Activated CD8-positive, alpha-beta T cell treated with anti-CD3 and anti-CD28 coated beads, Interleukin-2, amount 10 ng/mL, durations not matched to agents 7 days and 5 days (primary cell): ENCODE measurements around the gene FANCE. TPM values are rescaled to one million over a fixed set of nuclear protein-coding genes. Genes with fewer than 3 reads are reported as not detected.
"Not testable (repeated sequence)": the region's sequence is repeated elsewhere in the genome, so short reads cannot be mapped to it uniquely, and the experiment has no call there.

Source experiments
- ATAC-seq: fragments of 150-1000 bp; cut with Tn5 transposase; one replicate; pipeline ENCODE4 v1.10.0; 2021; ENCODE audit warnings: moderate library complexity
- CTCF ChIA-PET: fragments of 350-600 bp; sonication (Branson Sonifier 250); formaldehyde crosslinking; loops from one replicate; lab custom pipeline; 2021; ENCODE audit warnings: antibody characterized with exemption; lab: Charles Lee
- POLR2A ChIA-PET: fragments of 350-600 bp; sonication (Branson Sonifier 250); formaldehyde crosslinking; loops from one replicate; lab custom pipeline; 2021; ENCODE audit warnings: antibody characterized with exemption; lab: Charles Lee
- DNase-seq: peaks from one replicate; pipeline ENCODE4 v3.0.0-alpha.2; 2020
- H3K27ac Mint-ChIP-seq: one replicate; pipeline ENCODE4 v1.8.0; 2021; ENCODE audit warnings: mild to moderate bottlenecking, mixed read lengths
- H3K27me3 Mint-ChIP-seq: one replicate; pipeline ENCODE4 v1.8.0; 2021; ENCODE audit warnings: low read depth, mixed read lengths
- H3K36me3 Mint-ChIP-seq: one replicate; pipeline ENCODE4 v1.8.0; 2021; ENCODE audit warnings: low read depth, mixed read lengths
- H3K4me1 Mint-ChIP-seq: one replicate; pipeline ENCODE4 v1.8.0; 2021; ENCODE audit warnings: low read depth, mixed read lengths
- H3K4me3 Mint-ChIP-seq: one replicate; pipeline ENCODE4 v1.8.0; 2021; ENCODE audit warnings: mild to moderate bottlenecking, mixed read lengths
- H3K9me3 Mint-ChIP-seq: one replicate; pipeline ENCODE4 v1.8.0; 2022; ENCODE audit warnings: mixed read lengths; ENCODE audit not compliant: insufficient read depth
- total RNA-seq, 2 experiments: library from RNA; stranded (reverse); gene quantifications; one replicate each; pipeline ENCODE4 v1.2.3, GENCODE V29; 2021

The FANCE gene
- total RNA-seq, 2 experiments from 2014 or later, result 20.4 to 21.9 TPM

DNA sequence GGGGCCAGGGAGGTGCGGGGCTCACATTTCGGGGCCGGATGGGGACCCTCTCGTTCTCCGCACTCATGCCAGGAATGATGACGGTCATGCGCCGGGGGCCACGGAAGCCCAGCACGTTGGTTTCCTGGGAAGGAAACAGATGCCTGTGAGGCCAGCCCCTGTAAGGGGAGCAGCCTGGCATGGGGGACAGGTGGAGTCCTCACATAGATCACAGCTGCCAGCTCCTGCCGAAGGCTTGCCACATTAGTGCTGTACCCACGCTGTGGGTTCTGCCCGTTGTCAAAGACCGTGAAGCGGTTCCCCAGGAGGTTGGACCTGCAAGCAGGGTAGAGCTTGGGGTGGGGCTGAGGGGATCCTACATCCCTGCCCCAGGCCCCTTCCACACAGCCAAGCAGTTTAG, 51.4 kb downstream of the FANCE start:
- Mint-ChIP-seq H3K9me3 (no peaks in the 10 kb centered on the region), H3K4me1 (peaks cover 6% of the 10 kb centered on the region), H3K27ac (no peak overlapping the region), H3K36me3 (no peaks in the 10 kb centered on the region), H3K27me3 (peaks cover 35% of the 10 kb centered on the region), H3K4me3 (no peak overlapping the region)
- DNase-seq, result no peak
- CTCF ChIA-PET, result interaction anchor here (0.7 kb wide), 1 partner anchor 19 kb away, joined by 3 read pairs; no protein-coding TSS in a partner anchor
- POLR2A ChIA-PET, result no interaction called here
- no peak for ATAC-seq

DNA sequence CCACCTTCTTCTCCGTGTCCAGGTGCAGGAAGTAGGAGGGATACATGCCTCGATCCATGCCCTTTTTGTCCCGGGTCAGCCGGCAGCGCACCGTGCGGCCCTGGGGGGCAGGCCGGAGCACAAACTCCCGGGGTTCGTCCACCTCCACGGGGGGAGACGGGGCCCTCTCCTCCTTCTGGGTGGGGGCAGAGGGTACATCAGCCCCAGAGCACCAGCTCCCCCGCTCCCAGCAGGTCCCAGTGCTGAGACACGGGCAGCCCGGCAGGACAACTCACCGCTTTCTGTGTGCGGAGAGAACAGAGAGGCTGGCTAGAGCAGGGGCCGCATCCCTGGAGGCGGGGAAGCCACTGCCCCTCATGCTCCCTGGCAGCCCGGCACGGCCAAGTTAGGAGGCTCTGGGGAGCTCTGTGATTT, 53.9 kb downstream of the FANCE start:
- peaks cover 36% of the 10 kb centered on the region for H3K27me3 Mint-ChIP-seq
- no peak overlapping the region for H3K27ac Mint-ChIP-seq
- DNase-seq, result no peak
- ChIA-PET POLR2A (interaction anchor here (1.4 kb wide), 1 partner anchor 9 kb away, joined by 4 read pairs; the partner anchor contains the start of gene TEAD3), CTCF (interaction anchor here (1.0 kb wide), 1 partner anchor 17 kb away, joined by 3 read pairs; no protein-coding TSS in a partner anchor)
- peaks cover 4% of the 10 kb centered on the region for H3K4me1 Mint-ChIP-seq
- no peak for ATAC-seq
- H3K9me3 Mint-ChIP-seq, result no peaks in the 10 kb centered on the region
- no peak overlapping the region for H3K4me3 Mint-ChIP-seq
- no peaks in the 10 kb centered on the region for H3K36me3 Mint-ChIP-seq

DNA sequence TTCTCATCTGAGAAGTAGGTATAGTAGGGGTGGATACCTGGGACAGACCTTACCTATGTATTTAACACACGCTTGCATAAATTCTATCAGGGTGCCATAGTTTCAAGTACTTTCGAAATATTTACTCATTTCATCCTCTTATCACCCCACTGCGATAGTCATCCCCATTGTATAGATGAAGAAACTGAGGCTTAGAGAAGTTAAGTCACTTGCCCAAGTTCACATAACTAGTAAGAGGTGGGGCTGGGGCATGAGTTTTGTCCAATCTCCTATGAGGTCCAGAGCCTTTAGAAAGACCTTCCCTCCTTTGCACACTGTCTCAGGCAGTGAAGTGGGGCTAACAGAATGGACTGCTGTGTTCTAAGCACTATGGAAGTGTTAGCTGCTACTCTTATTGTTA, 54.4 kb downstream of the FANCE start:
- Mint-ChIP-seq H3K4me3 (no peak overlapping the region), H3K4me1 (peaks cover 4% of the 10 kb centered on the region), H3K36me3 (no peaks in the 10 kb centered on the region), H3K9me3 (no peaks in the 10 kb centered on the region), H3K27ac (no peak overlapping the region), H3K27me3 (peaks cover 39% of the 10 kb centered on the region)
- ChIA-PET CTCF (interaction anchor here (1.0 kb wide), 1 partner anchor 17 kb away, joined by 3 read pairs; no protein-coding TSS in a partner anchor), POLR2A (no interaction called here)
- ATAC-seq, result no peak
- DNase-seq, result no peak

DNA sequence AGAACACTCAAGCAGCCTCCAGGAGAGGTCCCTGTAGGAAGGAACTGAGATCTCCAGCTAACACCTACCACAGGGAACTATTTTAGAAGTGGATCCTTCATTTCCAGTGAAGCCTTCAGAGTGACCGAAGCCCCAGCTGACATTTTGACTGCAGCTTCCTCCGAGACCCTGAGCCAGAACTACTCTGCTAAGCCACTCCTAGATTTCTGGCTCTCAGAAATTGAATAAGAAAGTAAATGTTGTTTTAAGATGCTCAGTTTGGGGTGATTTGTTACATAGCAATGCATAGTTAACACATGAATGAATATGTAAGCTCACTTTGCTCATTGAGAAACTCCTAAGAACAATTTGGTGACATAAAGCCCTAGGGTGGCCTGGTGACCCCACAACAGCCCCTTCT, 55.1 kb downstream of the FANCE start:
- H3K27me3 Mint-ChIP-seq, result peaks cover 39% of the 10 kb centered on the region
- no peak for DNase-seq
- no peaks in the 10 kb centered on the region for H3K9me3 Mint-ChIP-seq
- no peak overlapping the region for H3K4me3 Mint-ChIP-seq
- CTCF ChIA-PET, result interaction anchor here (1.0 kb wide), 1 partner anchor 16 kb away, joined by 3 read pairs; no protein-coding TSS in a partner anchor
- POLR2A ChIA-PET, result no interaction called here
- no peak overlapping the region for H3K27ac Mint-ChIP-seq
- ATAC-seq, result no peak
- no peaks in the 10 kb centered on the region for H3K36me3 Mint-ChIP-seq
- peaks cover 4% of the 10 kb centered on the region for H3K4me1 Mint-ChIP-seq

DNA sequence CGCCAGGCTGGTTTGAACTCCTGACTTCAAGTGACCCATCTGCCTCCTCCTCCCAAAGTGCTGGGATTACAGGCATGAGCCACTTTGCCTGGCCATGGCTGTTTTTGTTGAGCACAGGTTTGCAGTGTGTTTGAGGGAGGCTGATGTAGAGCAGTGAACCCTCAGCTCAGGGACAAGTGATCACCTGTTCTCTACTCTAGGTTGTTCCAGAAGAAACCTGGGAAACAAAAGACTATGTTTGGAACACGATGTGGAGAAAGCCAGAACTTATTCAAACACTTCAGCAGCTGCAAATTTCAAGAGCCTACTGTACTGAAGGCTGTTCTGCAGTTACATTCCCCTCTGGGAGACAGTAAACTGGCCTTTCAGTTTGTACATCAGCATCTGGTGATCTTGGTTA, 55.9 kb downstream of the FANCE start:
- H3K27me3 Mint-ChIP-seq, result peaks cover 38% of the 10 kb centered on the region
- POLR2A ChIA-PET, result no interaction called here
- H3K4me3 Mint-ChIP-seq, result no peak overlapping the region
- DNase-seq, result no peak
- ATAC-seq, result no peak
- peaks cover 4% of the 10 kb centered on the region for H3K4me1 Mint-ChIP-seq
- no peaks in the 10 kb centered on the region for H3K36me3 Mint-ChIP-seq
- no peak overlapping the region for H3K27ac Mint-ChIP-seq
- CTCF ChIA-PET, result interaction anchor here (1.1 kb wide), 1 partner anchor 15 kb away, joined by 5 read pairs; no protein-coding TSS in a partner anchor
- H3K9me3 Mint-ChIP-seq, result no peaks in the 10 kb centered on the region

DNA sequence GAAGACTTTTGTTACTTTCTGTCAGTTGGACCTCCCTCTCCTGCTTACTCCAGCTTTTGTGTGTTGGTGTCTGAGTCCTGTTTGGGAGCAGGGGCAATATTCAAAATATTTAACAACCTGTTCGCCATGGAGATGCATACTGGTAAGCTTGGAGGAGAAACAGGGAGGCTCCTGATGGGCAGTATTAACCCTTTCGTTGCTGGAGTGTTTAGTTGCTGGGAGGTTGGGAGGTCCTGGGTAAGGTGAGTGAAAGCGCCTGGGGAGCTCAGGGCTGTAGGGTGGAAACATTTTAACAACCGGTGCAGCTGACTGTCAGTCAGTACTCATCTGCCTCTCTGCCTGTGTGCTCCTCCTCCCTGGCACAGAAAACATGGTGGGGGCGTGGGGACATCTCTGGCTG, 56.4 kb downstream of the FANCE start:
- Mint-ChIP-seq H3K36me3 (no peaks in the 10 kb centered on the region), H3K9me3 (no peaks in the 10 kb centered on the region), H3K4me3 (no peak overlapping the region), H3K27me3 (peaks cover 34% of the 10 kb centered on the region), H3K27ac (no peak overlapping the region), H3K4me1 (no peaks in the 10 kb centered on the region)
- ATAC-seq, result no peak
- no peak for DNase-seq
- POLR2A ChIA-PET, result no interaction called here
- CTCF ChIA-PET, result interaction anchor here (0.6 to 1.1 kb wide), 2 partner anchors 14 to 229 kb away, joined by 3 to 5 read pairs; no protein-coding TSS in a partner anchor

DNA sequence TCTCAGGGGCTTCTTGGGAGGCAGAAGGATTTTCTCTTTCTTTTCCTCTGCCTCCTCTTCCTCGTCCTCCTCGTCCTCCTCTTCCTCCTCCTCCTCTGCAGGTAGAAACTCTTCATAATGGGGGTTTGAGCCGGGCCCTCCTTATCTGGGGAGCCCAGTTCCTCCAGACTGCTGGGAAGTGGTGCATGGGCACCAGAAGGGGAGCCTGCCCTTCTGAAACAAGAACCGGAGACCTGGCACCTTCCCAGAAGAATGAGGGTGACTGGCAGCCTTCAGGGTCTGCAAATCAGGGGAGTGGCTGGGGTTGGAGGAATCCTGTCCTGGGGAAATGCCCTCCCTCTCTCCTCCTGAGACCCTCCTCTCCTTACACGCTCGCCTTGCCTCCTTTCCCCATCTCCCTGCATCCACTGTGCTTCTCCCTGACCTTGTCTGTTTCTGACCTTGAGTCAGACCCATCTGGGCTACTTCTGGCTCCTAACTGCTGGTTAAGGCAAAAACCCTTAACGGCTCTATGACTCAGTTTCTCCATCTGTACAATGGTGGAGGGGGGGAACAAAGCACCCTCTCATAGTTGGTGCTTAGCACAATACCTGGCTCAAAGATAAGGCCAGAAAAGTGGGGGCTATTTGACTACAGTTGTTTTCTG, 58.9 kb downstream of the FANCE start:
- H3K27me3 Mint-ChIP-seq, result peaks cover 32% of the 10 kb centered on the region
- peaks cover 2% of the 10 kb centered on the region for H3K4me1 Mint-ChIP-seq
- no peak overlapping the region for H3K27ac Mint-ChIP-seq
- POLR2A ChIA-PET, result no interaction called here
- H3K36me3 Mint-ChIP-seq, result no peaks in the 10 kb centered on the region
- no peak overlapping the region for H3K4me3 Mint-ChIP-seq
- no peaks in the 10 kb centered on the region for H3K9me3 Mint-ChIP-seq
- no peak for DNase-seq
- ATAC-seq, result no peak
- CTCF ChIA-PET, result no interaction called here

DNA sequence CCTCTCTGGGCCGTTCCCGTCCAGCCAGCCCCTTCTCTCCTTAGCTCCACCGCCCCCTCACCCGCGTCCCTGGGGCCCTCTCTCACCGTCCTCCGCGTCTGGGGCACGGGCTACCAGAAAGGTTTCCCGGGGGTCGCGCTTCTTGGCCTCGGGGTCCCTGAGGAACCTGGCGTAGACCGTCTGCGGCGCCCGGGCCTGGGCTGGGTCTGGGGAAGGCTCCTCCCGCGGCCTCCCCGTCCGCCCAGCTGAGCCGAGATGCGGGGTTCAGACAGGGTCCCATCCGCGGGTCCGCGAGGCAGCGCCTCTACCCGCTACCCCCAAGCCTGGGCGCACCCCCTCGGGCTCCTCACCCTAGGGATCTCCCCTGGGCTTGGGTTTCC, 59.4 kb downstream of the FANCE start:
- CTCF ChIA-PET, result no interaction called here
- POLR2A ChIA-PET, result no interaction called here
- no peaks in the 10 kb centered on the region for H3K36me3 Mint-ChIP-seq
- DNase-seq (no peak), ATAC-seq (no peak)
- H3K27ac Mint-ChIP-seq, result no peak overlapping the region
- peaks cover 2% of the 10 kb centered on the region for H3K4me1 Mint-ChIP-seq
- H3K27me3 Mint-ChIP-seq, result peaks cover 33% of the 10 kb centered on the region
- no peak overlapping the region for H3K4me3 Mint-ChIP-seq
- H3K9me3 Mint-ChIP-seq, result no peaks in the 10 kb centered on the region

DNA sequence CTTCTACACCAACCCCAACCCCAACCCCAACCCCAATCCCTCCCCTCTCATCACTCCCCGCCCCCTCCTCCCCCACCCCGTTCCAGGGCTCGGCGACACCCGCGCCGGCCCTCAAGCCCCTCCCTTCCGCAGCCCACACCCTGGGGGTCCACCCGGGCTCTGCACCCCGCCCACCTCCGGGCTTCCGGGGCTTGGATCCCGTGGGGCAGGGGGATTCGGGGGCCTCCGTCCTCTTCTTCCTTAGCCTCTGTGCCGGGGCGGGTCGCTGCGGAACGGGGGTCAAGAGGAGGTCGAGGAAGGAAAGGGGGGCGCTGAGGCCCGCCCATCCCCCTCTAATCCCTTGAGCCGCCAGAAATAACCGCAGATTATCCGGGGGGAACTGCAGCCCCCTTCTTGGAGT, 59.9 kb downstream of the FANCE start:
- H3K4me1 Mint-ChIP-seq, result peaks cover 2% of the 10 kb centered on the region
- ChIA-PET CTCF (no interaction called here), POLR2A (no interaction called here)
- peaks cover 34% of the 10 kb centered on the region for H3K27me3 Mint-ChIP-seq
- H3K36me3 Mint-ChIP-seq, result no peaks in the 10 kb centered on the region
- ATAC-seq (no peak), DNase-seq (no peak)
- no peak overlapping the region for H3K4me3 Mint-ChIP-seq
- no peak overlapping the region for H3K27ac Mint-ChIP-seq
- no peaks in the 10 kb centered on the region for H3K9me3 Mint-ChIP-seq

DNA sequence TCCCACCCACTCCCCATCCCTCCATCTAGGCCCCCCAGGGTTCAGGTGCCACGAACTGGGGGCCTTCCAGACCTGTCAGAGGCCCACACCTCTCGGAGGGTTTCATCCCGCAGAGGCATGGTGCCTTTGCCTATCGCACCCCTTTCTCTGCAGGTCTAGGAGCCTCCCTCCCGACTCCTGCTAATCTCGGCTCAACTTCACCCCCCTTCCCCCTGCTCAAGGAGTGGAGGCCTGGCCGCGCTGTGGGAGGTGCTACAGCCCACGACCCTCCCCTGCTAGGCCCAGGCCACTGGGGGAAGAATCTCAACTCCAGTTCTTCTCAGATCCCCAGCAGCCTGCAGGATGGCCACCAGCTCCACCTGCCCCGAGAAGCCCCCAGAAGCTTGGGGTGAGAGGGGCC, 60.6 kb downstream of the FANCE start, which contains the start of gene TULP1:
TULP1 (minus strand) TSS at position 157 of the 400 bp plus-strand sequence; CDS start at position 119, 38 bp downstream.
- ChIA-PET POLR2A (no interaction called here), CTCF (no interaction called here)
- Mint-ChIP-seq H3K4me3 (no peak within 1 kb of the TSS), H3K4me1 (peaks cover 2% of the 10 kb centered on the region), H3K27ac (no peak within 1 kb of the TSS), H3K9me3 (no peaks in the 10 kb centered on the region), H3K27me3 (peaks cover 28% of the 10 kb centered on the region), H3K36me3 (no peaks in the 10 kb centered on the region)
- ATAC-seq (no peak), DNase-seq (no peak)

DNA sequence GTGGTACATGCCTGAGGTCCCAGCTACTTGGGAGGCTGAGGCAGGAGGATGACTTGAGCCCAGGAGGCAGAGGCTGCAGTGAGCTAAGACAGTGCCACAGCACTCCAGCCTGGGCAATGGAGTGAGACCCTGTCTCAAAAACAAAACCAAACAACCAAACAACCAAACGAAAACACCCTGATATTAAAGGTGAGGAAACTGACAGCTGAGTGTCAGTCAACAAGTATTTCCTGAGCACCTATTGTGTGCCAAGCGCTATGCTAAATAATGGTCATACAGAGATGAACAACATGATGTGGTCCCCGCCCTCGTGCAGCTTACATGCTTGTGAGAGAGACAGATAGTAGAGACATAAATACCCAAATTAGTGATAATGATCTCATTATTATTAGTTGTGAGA, 62.4 kb downstream of the FANCE start:
- ChIA-PET POLR2A (interaction anchor here (0.5 kb wide), 1 partner anchor 215 kb away, joined by 3 read pairs; no protein-coding TSS in a partner anchor), CTCF (interaction anchor here (0.9 kb wide), 1 partner anchor 8 kb away, joined by 3 read pairs; no protein-coding TSS in a partner anchor)
- no peaks in the 10 kb centered on the region for H3K36me3 Mint-ChIP-seq
- H3K27ac Mint-ChIP-seq, result no peak overlapping the region
- no peaks in the 10 kb centered on the region for H3K9me3 Mint-ChIP-seq
- no peak for ATAC-seq
- peaks cover 2% of the 10 kb centered on the region for H3K4me1 Mint-ChIP-seq
- DNase-seq, result no peak
- H3K27me3 Mint-ChIP-seq, result peaks cover 16% of the 10 kb centered on the region
- H3K4me3 Mint-ChIP-seq, result no peak overlapping the region

DNA sequence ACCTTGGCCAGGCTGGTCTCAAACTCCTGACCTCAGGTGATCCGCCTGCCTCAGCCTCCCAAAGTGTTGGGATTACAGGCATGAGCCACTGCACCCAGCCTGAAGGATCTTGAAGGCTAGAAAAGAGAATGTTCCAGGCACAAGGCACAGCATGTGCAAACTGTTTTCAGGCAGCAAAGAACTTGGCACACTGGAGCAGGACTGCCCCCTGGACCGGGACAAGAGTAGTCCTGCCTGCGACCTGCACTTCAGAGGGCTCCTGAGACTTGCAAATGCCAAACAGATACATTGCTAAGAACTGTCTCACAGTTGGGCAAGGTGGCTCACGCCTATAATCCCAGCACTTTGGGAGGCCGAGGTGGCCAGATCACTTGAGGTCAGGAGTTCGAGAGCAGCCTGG, 63.8 kb downstream of the FANCE start:
- H3K36me3 Mint-ChIP-seq, DNase-seq, ATAC-seq, H3K9me3 Mint-ChIP-seq, POLR2A ChIA-PET, H3K27ac Mint-ChIP-seq, H3K4me1 Mint-ChIP-seq, H3K4me3 Mint-ChIP-seq, H3K27me3 Mint-ChIP-seq: not testable (repeated sequence)
- CTCF ChIA-PET, result interaction anchor here (0.9 to 1.7 kb wide), 2 partner anchors 24 to 221 kb away, joined by 3 to 8 read pairs; partner anchors contain the start of gene ARMC12
